DMS153 treated with DMSO at 0.1 percent for 48 hours (cell line): ENCODE results near the gene ZNF777.
A peak's percentile ranks its signal among the peaks of the same experiment; 100 is the strongest.
"Not testable (repeated sequence)": the region's sequence is repeated elsewhere in the genome, so short reads cannot be mapped to it uniquely, and the experiment has no call there.

Experiments
- DNase-seq: peaks from one replicate; lab custom pipeline; 2025; ENCODE audit not compliant: unreplicated experiment; lab: John Stamatoyannopoulos, UW

ZNF777 gene

GRCh38 chr7:149460493-149461277 lies at the start of gene ZNF777:
Gene ZNF777 (minus strand): TSS chr7:149461062. CDS start chr7:149456022, 5,040 bp downstream.
- DNase-seq: peak; percentile 34

- no peak for DNase-seq
These were observed 49.4 kb upstream of the ZNF777 start for GRCh38 chr7:149510248-149510647.

- no peak for DNase-seq
These were observed 48.9 kb upstream of the ZNF777 start for GRCh38 chr7:149509774-149510173.

- no peak for DNase-seq
These were observed 44.7 kb upstream of the ZNF777 start for GRCh38 chr7:149505551-149505950.

GRCh38 chr7:149501651-149502050 lies 40.8 kb upstream of the ZNF777 start:
- no peak for DNase-seq

GRCh38 chr7:149500910-149501309 lies 40.0 kb upstream of the ZNF777 start:
- DNase-seq: no peak

GRCh38 chr7:149500201-149500600 lies 39.3 kb upstream of the ZNF777 start:
- DNase-seq: no peak

GRCh38 chr7:149498811-149499210 lies 37.9 kb upstream of the ZNF777 start:
- DNase-seq: no peak

GRCh38 chr7:149497467-149498261 lies 36.8 kb upstream of the ZNF777 start, which contains the start of gene ZNF746:
Gene ZNF746 (minus strand): TSS chr7:149497809. CDS start chr7:149497536, 273 bp downstream.
- DNase-seq: peak; percentile 59

GRCh38 chr7:149496642-149497391 lies 36.0 kb upstream of the ZNF777 start:
- no peak for DNase-seq

GRCh38 chr7:149495785-149496641 lies 35.2 kb upstream of the ZNF777 start:
- DNase-seq: no peak

GRCh38 chr7:149494738-149495368 lies 34.0 kb upstream of the ZNF777 start:
- no peak for DNase-seq

- DNase-seq: not testable (repeated sequence)
These were observed 33.1 kb upstream of the ZNF777 start for GRCh38 chr7:149493975-149494374.

- DNase-seq: no peak
These were observed 32.5 kb upstream of the ZNF777 start for GRCh38 chr7:149493366-149493765.

- DNase-seq: no peak
These were observed 29.4 kb upstream of the ZNF777 start for GRCh38 chr7:149490083-149490760.

- no peak for DNase-seq
These were observed 28.6 kb upstream of the ZNF777 start for GRCh38 chr7:149489391-149490024.

GRCh38 chr7:149479568-149479967 lies 18.7 kb upstream of the ZNF777 start:
- DNase-seq: no peak

GRCh38 chr7:149478754-149479153 lies 17.9 kb upstream of the ZNF777 start:
- no peak for DNase-seq
